Cardiac muscle cell (in vitro differentiated cells and primary cell): ENCODE results near the gene LYPD6B. TPM values are rescaled to one million over a fixed set of nuclear protein-coding genes. Genes with fewer than 3 reads are reported as not detected.
A peak's percentile ranks its signal among the peaks of the same experiment; 100 is the strongest.

Experiments used
- DNase-seq, 2 donors: peaks; one replicate each; pipeline versions ENCODE4 v3.0.0 to v3.0.0-alpha.2; 2010 to 2017; ENCODE audit warnings: low read depth in 1 of 2, low spot score in 1 of 2
- H3K27ac ChIP-seq: fragments of 200-600 bp; sonication (generic); 2 replicates; pipeline ENCODE4 v1.5.1; 2016
- H3K27me3 ChIP-seq: fragments of 200-600 bp; sonication (generic); 2 replicates; pipeline ENCODE4 v1.6.0; 2016; ENCODE audit warnings: control low read depth
- H3K36me3 ChIP-seq: fragments of 200-600 bp; sonication (generic); 2 replicates; pipeline ENCODE4 v1.5.1; 2016; ENCODE audit warnings: control low read depth
- H3K4me1 ChIP-seq: fragments of 200-600 bp; sonication (generic); 2 replicates; pipeline ENCODE4 v1.8.1; 2017; ENCODE audit warnings: low read depth, mild to moderate bottlenecking, mixed run types
- H3K4me3 ChIP-seq: fragments of 200-600 bp; sonication (generic); 2 replicates; pipeline ENCODE4 v1.5.1; 2016; ENCODE audit warnings: mild to moderate bottlenecking
- H3K9me3 ChIP-seq: fragments of 200-600 bp; sonication (generic); 2 replicates; pipeline ENCODE4 v1.5.1; 2017; ENCODE audit warnings: low read depth, mild to moderate bottlenecking, control low read depth
- polyA plus RNA-seq: library from polyadenylated mRNA; unstranded; fragments of >200 nt; fragmentation: Nextera tagmentation; extraction: Ambion mirVana; gene quantifications from 2 replicates; pipeline ENCODE4 v1.2.1, GENCODE V29; 2016
- total RNA-seq: library from RNA; depleted of rRNA; stranded (reverse); fragments of >200 nt; gene quantifications from 2 replicates; pipeline ENCODE4 v1.2.3, GENCODE V29; 2016
- TF ChIP-seq, protein P1 (sequence below): IDR thresholded peaks from 2 replicates; pipeline ENCODE4 v1.5.1; 2012; ENCODE audit warnings: low read depth, mild to moderate bottlenecking, low read length

Gene LYPD6B, protein sequence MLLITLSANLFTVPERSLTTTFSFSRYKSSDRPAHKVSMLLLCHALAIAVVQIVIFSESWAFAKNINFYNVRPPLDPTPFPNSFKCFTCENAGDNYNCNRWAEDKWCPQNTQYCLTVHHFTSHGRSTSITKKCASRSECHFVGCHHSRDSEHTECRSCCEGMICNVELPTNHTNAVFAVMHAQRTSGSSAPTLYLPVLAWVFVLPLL
- total RNA-seq (1.6 and 3.9 TPM in 2 replicates), polyA plus RNA-seq (5.7 and 8.1 TPM in 2 replicates)

DNA sequence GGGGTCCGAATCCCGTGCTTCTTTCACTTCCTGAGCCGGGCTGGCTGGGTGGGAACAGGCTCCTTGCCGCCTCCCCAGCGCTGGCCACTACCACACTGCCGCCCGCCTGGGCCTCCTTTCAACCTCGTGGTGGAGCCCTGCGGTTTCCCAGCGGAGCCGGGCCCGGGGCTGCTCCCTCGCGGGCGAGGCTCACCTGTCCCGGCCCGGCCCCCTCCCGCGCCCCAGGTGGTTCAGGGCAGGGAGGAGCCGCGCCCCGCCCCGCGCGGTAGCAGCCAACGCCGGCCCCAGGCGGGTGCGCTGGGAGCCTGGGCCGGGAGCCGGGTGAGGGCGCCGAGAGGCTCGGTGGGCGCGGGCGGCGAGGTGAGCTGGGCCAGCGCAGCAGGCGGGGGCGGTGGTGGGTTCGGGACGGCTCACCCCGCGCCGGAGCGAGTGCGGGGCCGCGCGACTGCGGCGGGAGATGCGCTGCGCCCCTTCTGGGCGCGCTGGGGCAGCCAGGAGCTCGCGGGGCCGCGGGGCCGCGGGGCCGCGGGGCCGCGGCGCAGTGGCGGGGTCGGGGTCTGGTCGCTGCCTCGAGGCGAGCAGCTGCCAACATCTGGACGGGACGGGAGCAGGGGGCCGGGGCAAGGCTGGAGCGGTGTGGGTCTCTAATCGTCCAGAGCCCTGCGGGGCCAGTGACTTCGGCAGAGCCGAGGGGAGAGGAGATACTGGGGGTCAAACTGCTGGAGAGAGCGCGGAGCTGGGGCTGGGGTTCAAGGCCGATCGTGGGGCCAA lies at the start of gene LYPD6B:
LYPD6B (plus strand) TSS at position 258 of the 771 bp plus-strand sequence. CDS start 92,250 bp downstream, outside the sequence.
- Histone ChIP-seq H3K9me3 (no peaks in the 10 kb centered on the region), H3K4me3 (peak within 1 kb of the TSS; percentile 47), H3K4me1 (no peaks in the 10 kb centered on the region), H3K36me3 (no peaks in the 10 kb centered on the region), H3K27me3 (peaks cover 10% of the 10 kb centered on the region), H3K27ac (no peak within 1 kb of the TSS)
- peak; percentile 4 to 66 for DNase-seq
- TF ChIP-seq, protein P1, sequence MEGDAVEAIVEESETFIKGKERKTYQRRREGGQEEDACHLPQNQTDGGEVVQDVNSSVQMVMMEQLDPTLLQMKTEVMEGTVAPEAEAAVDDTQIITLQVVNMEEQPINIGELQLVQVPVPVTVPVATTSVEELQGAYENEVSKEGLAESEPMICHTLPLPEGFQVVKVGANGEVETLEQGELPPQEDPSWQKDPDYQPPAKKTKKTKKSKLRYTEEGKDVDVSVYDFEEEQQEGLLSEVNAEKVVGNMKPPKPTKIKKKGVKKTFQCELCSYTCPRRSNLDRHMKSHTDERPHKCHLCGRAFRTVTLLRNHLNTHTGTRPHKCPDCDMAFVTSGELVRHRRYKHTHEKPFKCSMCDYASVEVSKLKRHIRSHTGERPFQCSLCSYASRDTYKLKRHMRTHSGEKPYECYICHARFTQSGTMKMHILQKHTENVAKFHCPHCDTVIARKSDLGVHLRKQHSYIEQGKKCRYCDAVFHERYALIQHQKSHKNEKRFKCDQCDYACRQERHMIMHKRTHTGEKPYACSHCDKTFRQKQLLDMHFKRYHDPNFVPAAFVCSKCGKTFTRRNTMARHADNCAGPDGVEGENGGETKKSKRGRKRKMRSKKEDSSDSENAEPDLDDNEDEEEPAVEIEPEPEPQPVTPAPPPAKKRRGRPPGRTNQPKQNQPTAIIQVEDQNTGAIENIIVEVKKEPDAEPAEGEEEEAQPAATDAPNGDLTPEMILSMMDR: no peak

DNA sequence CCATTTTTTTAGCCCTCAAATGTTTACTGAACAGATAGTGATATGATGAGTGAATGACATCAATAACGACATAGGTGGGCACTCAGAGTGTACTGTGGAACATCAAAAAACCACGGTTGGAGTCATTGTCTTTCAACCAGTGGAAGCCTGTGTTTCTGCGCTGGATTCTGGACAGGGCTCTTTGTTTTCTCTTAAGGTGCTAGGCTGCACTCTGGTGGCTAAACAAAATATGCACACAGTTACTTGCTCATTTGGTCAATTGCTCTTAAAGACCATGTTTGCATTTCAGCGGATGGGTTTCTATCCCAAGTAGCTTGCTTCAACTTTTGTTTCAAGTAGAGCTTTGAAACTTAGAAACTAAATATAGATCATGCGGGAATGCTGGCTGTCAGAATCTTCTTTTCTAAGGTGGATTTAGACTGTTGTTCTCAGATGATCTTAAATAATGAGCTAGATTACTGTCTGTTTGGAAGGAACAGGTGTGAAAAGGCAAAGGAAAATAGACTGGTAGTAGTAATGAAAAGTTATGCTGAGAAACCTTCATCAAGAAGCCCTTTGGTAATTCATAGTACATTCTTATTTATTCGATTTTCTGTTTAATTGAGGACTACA lies 48.5 kb upstream of the LYPD6B start:
- TF ChIP-seq, protein P1: peak; percentile 76
- Histone ChIP-seq H3K27ac (no peak overlapping the region), H3K36me3 (no peaks in the 10 kb centered on the region), H3K9me3 (no peaks in the 10 kb centered on the region), H3K4me1 (no peaks in the 10 kb centered on the region), H3K4me3 (no peak overlapping the region), H3K27me3 (no peaks in the 10 kb centered on the region)
- peak; percentile 80 to 89 for DNase-seq

DNA sequence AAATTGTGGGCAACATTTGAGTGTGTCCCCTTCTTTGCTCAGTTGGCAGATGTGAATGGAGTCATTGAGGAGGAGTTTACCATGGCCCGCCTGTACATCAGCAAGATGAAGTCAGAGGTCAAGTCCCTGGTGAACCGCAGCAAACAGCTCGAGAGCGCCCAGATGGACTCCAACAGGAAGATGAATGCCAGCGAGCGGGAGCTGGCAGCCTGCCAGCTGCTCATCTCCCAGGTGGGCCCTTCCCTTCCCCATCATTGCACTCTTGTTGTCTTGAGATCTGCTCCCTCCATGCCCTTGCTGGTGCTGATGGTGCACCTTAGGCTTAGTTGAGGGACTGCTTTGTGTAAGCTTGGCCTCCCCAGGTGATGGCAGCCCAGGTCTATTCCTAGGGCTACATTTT lies 47.5 kb upstream of the LYPD6B start:
- H3K27me3 ChIP-seq: no peaks in the 10 kb centered on the region
- no peak overlapping the region for H3K4me3 ChIP-seq
- TF ChIP-seq, protein P1: no peak
- H3K27ac ChIP-seq: no peak overlapping the region
- H3K4me1 ChIP-seq: no peaks in the 10 kb centered on the region
- H3K9me3 ChIP-seq: no peaks in the 10 kb centered on the region
- no peaks in the 10 kb centered on the region for H3K36me3 ChIP-seq
- no peak for DNase-seq

DNA sequence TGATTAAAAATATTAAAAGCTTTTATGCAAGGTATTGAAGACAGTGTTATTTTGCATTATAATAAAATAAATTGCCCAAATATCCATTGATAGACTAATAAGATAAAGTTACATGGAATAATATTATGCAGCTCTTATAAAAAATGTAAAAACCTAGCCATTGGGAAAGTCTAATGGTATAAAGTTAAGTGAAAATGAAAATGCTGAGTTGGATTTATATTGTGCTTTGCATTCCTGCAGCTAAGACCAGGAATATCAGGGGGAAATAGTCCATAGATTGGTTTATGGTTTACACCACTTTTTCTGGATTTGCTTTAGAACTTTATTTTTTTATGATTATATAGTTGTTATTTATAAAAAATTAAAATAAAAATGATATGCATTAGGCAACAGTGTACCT lies 46.1 kb upstream of the LYPD6B start:
- TF ChIP-seq, protein P1: no peak
- H3K9me3 ChIP-seq: no peaks in the 10 kb centered on the region
- H3K4me1 ChIP-seq: peaks cover 2% of the 10 kb centered on the region
- H3K4me3 ChIP-seq: no peak overlapping the region
- no peaks in the 10 kb centered on the region for H3K27me3 ChIP-seq
- H3K36me3 ChIP-seq: no peaks in the 10 kb centered on the region
- DNase-seq: no peak
- no peak overlapping the region for H3K27ac ChIP-seq

DNA sequence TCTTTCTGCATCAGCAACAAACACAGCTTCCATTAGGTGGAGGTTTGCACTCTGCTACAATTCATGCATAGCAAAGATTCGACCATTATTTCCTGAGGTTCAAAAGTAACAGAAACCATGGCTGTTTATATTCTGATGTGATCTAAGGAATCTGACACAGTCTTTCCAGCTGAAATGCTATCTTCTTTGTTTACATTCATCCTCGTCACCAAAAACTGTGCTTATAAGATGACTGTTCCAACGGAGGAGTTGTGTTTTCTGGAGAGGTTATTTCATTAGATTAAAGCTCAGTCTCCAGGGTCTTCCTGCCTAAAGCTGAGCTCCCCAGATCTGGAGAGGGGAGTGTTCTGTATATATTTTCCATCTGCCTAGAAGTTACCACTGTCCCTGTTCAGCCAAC lies 45.1 kb upstream of the LYPD6B start:
- Histone ChIP-seq H3K27me3 (no peaks in the 10 kb centered on the region), H3K36me3 (no peaks in the 10 kb centered on the region), H3K27ac (no peak overlapping the region), H3K9me3 (no peaks in the 10 kb centered on the region), H3K4me1 (peaks cover 9% of the 10 kb centered on the region), H3K4me3 (no peak overlapping the region)
- TF ChIP-seq, protein P1: no peak
- DNase-seq: no peak
